HCT116 (cell line): Measurements from ENCODE around the gene HOXB8. TPM values are rescaled to one million over a fixed set of nuclear protein-coding genes. Genes with fewer than 3 reads are reported as not detected.

ENCODE experiments used
- ATAC-seq: fragments of 200-7000 bp; cut with Tn5 transposase; 2 replicates; pipeline ENCODE4 v1.9.1; 2020; ENCODE audit warnings: mild to moderate bottlenecking, moderate library complexity
- BruUV-seq: library from RNA; stranded (reverse); fragments of 400-500 nt; replicated peaks from 2 replicates; lab custom pipeline; 2021; lab: Mats Ljungman, UMichigan
- CTCF ChIA-PET: fragments of 300-600 bp; sonication (Branson Sonifier 250); formaldehyde crosslinking; loops from one replicate; lab custom pipeline; 2021; ENCODE audit warnings: antibody characterized with exemption; lab: Charles Lee
- POLR2A ChIA-PET: fragments of 300-600, 350-600 bp; sonication (Branson Sonifier 250); formaldehyde crosslinking; loops from one replicate; lab custom pipeline; 2021; ENCODE audit warnings: antibody characterized with exemption; lab: Charles Lee
- RAD21 ChIA-PET, 2 experiments: fragments of 300-600 bp; sonication (Branson Sonifier 250); formaldehyde crosslinking; loops; one replicate each; lab custom pipeline; 2023; ENCODE audit warnings: low total read pairs in 2 of 2; ENCODE audit not compliant: uncharacterized antibody in 2 of 2, unreplicated experiment in 2 of 2, low non-redundant PET in 1 of 2; lab: Charles Lee
- DNase-seq: peaks from one replicate; pipeline ENCODE4 v3.0.0-alpha.2; 2010; ENCODE audit warnings: low read depth, low spot score
- H2AFZ ChIP-seq: fragments of 200-600 bp; shearing (Covaris generic), sonication (generic); 2 replicates; pipeline ENCODE4 v1.6.1; 2017; ENCODE audit warnings: low read depth, mixed run types, mixed read lengths, antibody characterized with exemption, low read length; ENCODE audit not compliant: poor library complexity, severe bottlenecking
- H3K27ac ChIP-seq: 2 replicates; pipeline ENCODE4 v1.5.1; 2012; ENCODE audit warnings: low read depth, low read length
- H3K27me3 ChIP-seq: fragments of 200-600 bp; sonication (generic); 2 replicates; pipeline ENCODE4 v1.6.1; 2016; ENCODE audit warnings: mixed run types, low read length, mixed read lengths; ENCODE audit not compliant: insufficient read depth
- H3K36me3 ChIP-seq, 2 experiments: fragments of 200-500 bp in 1 of 2; fragments of 200-600 bp in 1 of 2; sonication (Bioruptor generic) in 1 of 2; sonication (generic) in 1 of 2; 2 replicates each; pipeline versions ENCODE4 v1.5.1 to v1.6.1; 2014 to 2016; ENCODE audit warnings: low read length in 2 of 2, inconsistent platforms in 1 of 2, mixed read lengths in 1 of 2, mixed run types in 1 of 2; ENCODE audit not compliant: insufficient read depth in 2 of 2, control insufficient read depth in 1 of 2
- H3K4me1 ChIP-seq, 2 experiments: fragments of 200-600 bp in 1 of 2; sonication (generic) in 1 of 2; 2 replicates each; pipeline versions ENCODE4 v1.5.1 to v1.6.1; 2012 to 2017; ENCODE audit warnings: low read length in 2 of 2, inconsistent platforms in 1 of 2, mild to moderate bottlenecking in 1 of 2, mixed read lengths in 1 of 2, mixed run types in 1 of 2, moderate library complexity in 1 of 2; ENCODE audit not compliant: insufficient read depth in 2 of 2, control insufficient read depth in 1 of 2
- H3K4me2 ChIP-seq: fragments of 200-600 bp; sonication (generic); 2 replicates; pipeline ENCODE4 v1.6.1; 2017; ENCODE audit warnings: mixed run types, low read length, mixed read lengths
- H3K4me3 ChIP-seq, 2 experiments: fragments of 200-600 bp in 1 of 2; sonication (generic) in 1 of 2; replicated peaks in 1 of 2; 2 replicates each; pipeline ENCODE4 v1.5.1; 2011 to 2016; ENCODE audit warnings: low read length in 2 of 2, control low read depth in 1 of 2, low read depth in 1 of 2, mild to moderate bottlenecking in 1 of 2, mixed read lengths in 1 of 2, mixed run types in 1 of 2
- H3K79me2 ChIP-seq: fragments of 200-600 bp; sonication (generic); 2 replicates; pipeline ENCODE4 v1.6.1; 2017; ENCODE audit warnings: mild to moderate bottlenecking, mixed run types, low read length, moderate library complexity, mixed read lengths; ENCODE audit not compliant: insufficient read depth
- H3K9ac ChIP-seq: fragments of 200-600 bp; sonication (generic); 2 replicates; pipeline ENCODE4 v1.6.1; 2016; ENCODE audit warnings: low read length, mixed read lengths
- H3K9me2 ChIP-seq: fragments of 200-600 bp; sonication (generic), shearing (Covaris generic); 2 replicates; pipeline ENCODE4 v1.6.1; 2017; ENCODE audit warnings: mixed run types, mild to moderate bottlenecking, moderate library complexity; ENCODE audit not compliant: insufficient read depth
- H3K9me3 ChIP-seq, 2 experiments: fragments of 200-500 bp in 1 of 2; fragments of 200-600 bp in 1 of 2; sonication (Bioruptor generic) in 1 of 2; sonication (generic) in 1 of 2; 2 replicates each; pipeline ENCODE4 v1.6.1; 2014 to 2017; ENCODE audit warnings: low read length in 2 of 2, mixed read lengths in 2 of 2, inconsistent platforms in 1 of 2, low read depth in 1 of 2, mild to moderate bottlenecking in 1 of 2, mixed run types in 1 of 2, moderate library complexity in 1 of 2; ENCODE audit not compliant: control insufficient read depth in 1 of 2, insufficient read depth in 1 of 2
- H4K20me1 ChIP-seq: fragments of 200-600 bp; sonication (generic), shearing (Covaris generic); 2 replicates; pipeline ENCODE4 v1.6.1; 2017; ENCODE audit warnings: mixed run types, mild to moderate bottlenecking, moderate library complexity; ENCODE audit not compliant: insufficient read depth
- CEBPB ChIP-seq: IDR thresholded peaks from 2 replicates; pipeline ENCODE4 v1.6.1; 2012; ENCODE audit warnings: low read depth
- POLR2A ChIP-seq: IDR thresholded peaks from 2 replicates; pipeline ENCODE4 v1.7.0; 2011; ENCODE audit warnings: borderline replicate concordance; ENCODE audit not compliant: insufficient read depth, insufficient read length; ENCODE audit errors: extremely low read depth
- SIN3A ChIP-seq: IDR thresholded peaks from 2 replicates; pipeline ENCODE4 v1.6.1; 2012; ENCODE audit warnings: low read depth
- SRF ChIP-seq: IDR thresholded peaks from 2 replicates; pipeline ENCODE4 v1.6.1; 2012; ENCODE audit warnings: low read depth
- TCF7L2 ChIP-seq: IDR thresholded peaks from 2 replicates; pipeline ENCODE4 v1.7.0; 2011; ENCODE audit warnings: borderline replicate concordance, inconsistent platforms; ENCODE audit not compliant: insufficient read depth, insufficient read length; ENCODE audit errors: extremely low read depth
- ZBTB33 ChIP-seq: IDR thresholded peaks from 2 replicates; pipeline ENCODE4 v1.6.1; 2011; ENCODE audit warnings: mild to moderate bottlenecking, low read length, moderate library complexity; ENCODE audit not compliant: insufficient replicate concordance; ENCODE audit errors: extremely low read depth
- ZFX ChIP-seq: fragments of 450-650 bp; IDR thresholded peaks from 2 replicates; pipeline ENCODE4 v1.6.1; 2017
- intact Hi-C: fragments of 100-400 bp; cut with micrococcal nuclease; formaldehyde crosslinking; loops from 2 replicates; pipeline ENCODE4 v1.10.0; 2022
- total RNA-seq: library from RNA; stranded (reverse); gene quantifications from one replicate; pipeline ENCODE4 v1.2.1, GENCODE V29; 2021; ENCODE audit not compliant: unreplicated experiment

The HOXB8 gene
- total RNA-seq, 1 experiment from 2014 or later: 44.7 TPM

DNA sequence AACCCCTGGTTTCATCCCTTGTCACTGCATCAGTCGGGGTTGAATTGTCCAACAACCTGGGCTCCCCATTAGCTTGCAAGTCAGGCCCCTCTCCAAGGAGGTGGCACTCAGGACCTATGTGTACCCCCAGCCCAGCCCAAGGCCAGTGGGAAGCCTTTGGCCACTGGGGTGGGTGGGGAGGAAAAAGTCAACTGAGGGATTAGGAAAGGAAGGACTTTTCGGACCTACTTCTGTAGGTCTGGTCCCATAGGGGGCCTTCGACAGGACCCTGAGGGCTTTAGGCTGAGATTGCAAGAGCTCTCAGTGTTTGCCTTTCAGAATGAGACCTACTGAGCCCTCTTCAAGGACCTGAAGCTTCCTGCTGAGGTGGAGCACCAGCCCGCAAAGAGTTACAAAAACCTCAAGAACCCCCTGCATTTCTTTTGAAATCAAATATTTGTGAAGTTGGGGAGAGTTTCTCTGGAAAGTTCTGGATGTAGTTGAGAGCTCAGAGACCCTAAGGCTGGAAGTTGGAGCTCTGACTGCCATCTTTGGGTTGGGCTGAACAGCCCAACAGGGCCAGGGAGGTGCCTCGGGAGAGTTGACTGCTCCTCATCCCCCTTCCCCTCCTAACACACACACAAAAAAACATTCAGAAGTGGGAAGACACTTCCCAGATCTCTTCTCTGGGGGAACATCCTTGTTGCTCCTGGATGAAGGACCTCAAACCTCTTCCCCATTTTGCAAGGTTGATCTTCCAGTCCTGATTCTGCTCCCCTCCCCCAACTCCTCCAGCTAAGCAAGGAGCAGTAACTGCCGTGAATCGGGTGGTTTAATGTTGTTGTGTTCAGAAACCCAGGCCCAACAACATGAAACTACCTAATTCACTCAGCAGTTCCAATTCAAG lies 16.8 kb upstream of the HOXB8 start:
- no TSS peak for BruUV-seq
- POLR2A ChIA-PET: no interaction called here
- TF ChIP-seq CEBPB: no peak
- TF ChIP-seq, all 23 proteins: peak for 0
- intact Hi-C loops: no loop called here
- Histone ChIP-seq H3K4me2 (no peak overlapping the region), H3K9ac (no peak overlapping the region), H3K4me1 (peaks cover 8 to 9% of the 10 kb centered on the region in 2 experiments), H3K36me3 (peaks cover 14 to 26% of the 10 kb centered on the region in 2 experiments; a peak in 3 of 4 replicates), H3K9me2 (no peaks in the 10 kb centered on the region), H3K27me3 (no peaks in the 10 kb centered on the region), H4K20me1 (no peaks in the 10 kb centered on the region), H3K27ac (no peak overlapping the region), H2AFZ (no peak overlapping the region), H3K9me3 (no peaks in the 10 kb centered on the region), H3K4me3 (no peak overlapping the region), H3K79me2 (peaks cover 16% of the 10 kb centered on the region)
- ChIA-PET CTCF (interaction anchor here (0.8 to 1.2 kb wide), 2 partner anchors 8 to 40 kb away, joined by 3 read pairs; no protein-coding TSS in a partner anchor), RAD21 (no interaction called here)
- ATAC-seq (no peak), DNase-seq (no peak)

- peaks cover 11 to 18% of the 10 kb centered on the region in 2 experiments; a peak in 3 of 4 replicates for H3K36me3 ChIP-seq
- DNase-seq (no peak), ATAC-seq (no peak)
- H3K9me2 ChIP-seq: no peaks in the 10 kb centered on the region
- no peak overlapping the region for H2AFZ ChIP-seq
- H3K4me1 ChIP-seq: peaks cover 10 to 14% of the 10 kb centered on the region in 2 experiments
- POLR2A ChIA-PET: no interaction called here
- intact Hi-C loops: no loop called here
- no peak overlapping the region for H3K4me3 ChIP-seq
- no peaks in the 10 kb centered on the region for H3K27me3 ChIP-seq
- no peak overlapping the region for H3K27ac ChIP-seq
- CTCF ChIA-PET: interaction anchor here (0.8 to 1.2 kb wide), 2 partner anchors 9 to 40 kb away, joined by 3 read pairs; no protein-coding TSS in a partner anchor
- H4K20me1 ChIP-seq: no peaks in the 10 kb centered on the region
- RAD21 ChIA-PET: no interaction called here
- TF ChIP-seq ZBTB33 (no peak), ZFX (no peak), POLR2A (no peak), SRF (no peak), SIN3A (no peak), TCF7L2 (no peak)
- H3K9ac ChIP-seq: no peak overlapping the region
- no peak overlapping the region for H3K4me2 ChIP-seq
- peaks cover 7% of the 10 kb centered on the region; the same call in 1 of the 2 replicates for H3K79me2 ChIP-seq
- no peaks in the 10 kb centered on the region for H3K9me3 ChIP-seq
- BruUV-seq: no TSS peak
Measured at GRCh38 chr17:48630925-48631692, 16.0 kb upstream of the HOXB8 start.
